OCI-LY3 (cell line): ENCODE results near the gene GNG12.

Experiments
- EZH2phosphoT487 ChIP-seq: fragments of 200-600 bp; shearing (Covaris generic); IDR thresholded peaks from 2 replicates; pipeline ENCODE4 v1.6.1; 2018; ENCODE audit warnings: antibody characterized with exemption, mixed run types, low read depth
- TF ChIP-seq, protein P1 (sequence below): fragments of 200-600, 300-600 bp; sonication (generic); IDR thresholded peaks from 2 replicates; pipeline ENCODE4 v1.5.1; 2014; ENCODE audit warnings: antibody characterized with exemption, low read length, low read depth

DNA sequence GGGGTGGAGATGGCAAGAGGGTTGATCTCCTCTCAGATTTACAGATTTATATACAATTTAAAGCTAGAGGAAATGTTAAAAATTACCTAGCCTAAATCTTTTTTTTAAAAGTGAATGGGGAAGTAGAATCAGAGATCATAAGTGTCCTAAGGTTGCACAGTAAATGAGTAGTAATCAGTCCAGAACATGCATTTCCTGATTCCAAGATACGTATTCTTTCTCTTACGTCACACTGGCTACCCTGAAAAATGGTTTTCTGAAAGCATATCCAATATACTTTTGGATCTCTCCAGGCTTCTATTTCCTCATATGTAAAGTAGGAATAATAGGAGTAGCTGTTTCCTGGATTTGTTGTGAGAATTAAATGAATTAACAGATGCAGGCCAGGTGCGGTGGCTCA is 136.6 kb downstream of the GNG12 start:
- TF ChIP-seq, protein P1, sequence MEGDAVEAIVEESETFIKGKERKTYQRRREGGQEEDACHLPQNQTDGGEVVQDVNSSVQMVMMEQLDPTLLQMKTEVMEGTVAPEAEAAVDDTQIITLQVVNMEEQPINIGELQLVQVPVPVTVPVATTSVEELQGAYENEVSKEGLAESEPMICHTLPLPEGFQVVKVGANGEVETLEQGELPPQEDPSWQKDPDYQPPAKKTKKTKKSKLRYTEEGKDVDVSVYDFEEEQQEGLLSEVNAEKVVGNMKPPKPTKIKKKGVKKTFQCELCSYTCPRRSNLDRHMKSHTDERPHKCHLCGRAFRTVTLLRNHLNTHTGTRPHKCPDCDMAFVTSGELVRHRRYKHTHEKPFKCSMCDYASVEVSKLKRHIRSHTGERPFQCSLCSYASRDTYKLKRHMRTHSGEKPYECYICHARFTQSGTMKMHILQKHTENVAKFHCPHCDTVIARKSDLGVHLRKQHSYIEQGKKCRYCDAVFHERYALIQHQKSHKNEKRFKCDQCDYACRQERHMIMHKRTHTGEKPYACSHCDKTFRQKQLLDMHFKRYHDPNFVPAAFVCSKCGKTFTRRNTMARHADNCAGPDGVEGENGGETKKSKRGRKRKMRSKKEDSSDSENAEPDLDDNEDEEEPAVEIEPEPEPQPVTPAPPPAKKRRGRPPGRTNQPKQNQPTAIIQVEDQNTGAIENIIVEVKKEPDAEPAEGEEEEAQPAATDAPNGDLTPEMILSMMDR: no peak
- no peak for TF ChIP-seq EZH2phosphoT487
